ENCODE data around the gene TLK1.

DNA sequence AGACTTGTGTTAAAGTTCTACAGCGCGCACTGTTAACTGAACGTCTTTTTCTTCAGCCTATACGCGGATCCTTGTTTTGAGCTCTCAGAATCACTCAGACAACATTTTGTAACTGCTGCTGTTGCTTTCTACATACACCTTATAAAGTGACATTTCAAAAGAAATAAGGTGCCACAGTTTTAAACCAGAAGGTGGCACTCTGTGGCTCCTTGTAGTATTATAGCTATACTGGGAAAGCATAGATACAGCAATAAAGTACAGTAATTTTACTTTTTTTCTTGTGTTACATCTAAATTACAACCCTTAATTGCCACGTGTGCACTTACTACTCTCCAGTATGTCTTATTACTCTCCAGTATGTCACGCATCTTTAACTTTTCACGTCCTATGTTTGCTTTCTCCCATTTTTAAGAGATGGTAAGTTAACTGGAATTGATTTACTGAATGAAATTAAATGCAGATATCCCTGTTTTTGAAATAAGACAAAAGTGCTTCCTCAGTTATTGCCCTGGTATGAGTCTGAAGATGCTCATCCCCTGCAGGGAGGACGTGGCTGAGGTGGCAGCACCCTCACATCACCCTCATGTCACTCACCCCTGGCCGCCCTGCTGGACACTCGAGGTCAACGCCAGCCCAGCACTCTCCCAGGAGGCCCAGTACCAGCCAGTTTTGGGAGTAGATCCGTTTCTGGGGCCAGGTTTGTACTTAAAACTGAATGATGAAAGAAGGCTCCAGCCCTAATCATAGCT, 193.9 kb downstream of the TLK1 start:
- TF ChIP-seq, protein P1, sequence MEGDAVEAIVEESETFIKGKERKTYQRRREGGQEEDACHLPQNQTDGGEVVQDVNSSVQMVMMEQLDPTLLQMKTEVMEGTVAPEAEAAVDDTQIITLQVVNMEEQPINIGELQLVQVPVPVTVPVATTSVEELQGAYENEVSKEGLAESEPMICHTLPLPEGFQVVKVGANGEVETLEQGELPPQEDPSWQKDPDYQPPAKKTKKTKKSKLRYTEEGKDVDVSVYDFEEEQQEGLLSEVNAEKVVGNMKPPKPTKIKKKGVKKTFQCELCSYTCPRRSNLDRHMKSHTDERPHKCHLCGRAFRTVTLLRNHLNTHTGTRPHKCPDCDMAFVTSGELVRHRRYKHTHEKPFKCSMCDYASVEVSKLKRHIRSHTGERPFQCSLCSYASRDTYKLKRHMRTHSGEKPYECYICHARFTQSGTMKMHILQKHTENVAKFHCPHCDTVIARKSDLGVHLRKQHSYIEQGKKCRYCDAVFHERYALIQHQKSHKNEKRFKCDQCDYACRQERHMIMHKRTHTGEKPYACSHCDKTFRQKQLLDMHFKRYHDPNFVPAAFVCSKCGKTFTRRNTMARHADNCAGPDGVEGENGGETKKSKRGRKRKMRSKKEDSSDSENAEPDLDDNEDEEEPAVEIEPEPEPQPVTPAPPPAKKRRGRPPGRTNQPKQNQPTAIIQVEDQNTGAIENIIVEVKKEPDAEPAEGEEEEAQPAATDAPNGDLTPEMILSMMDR (IDR thresholded peaks at IDR 0.05): peak; percentile 16
- no peak for TF ChIP-seq ZFX (IDR thresholded peaks at IDR 0.05; ENCODE audit: borderline replicate concordance)

All from 22Rv1 (cell line).